Sigmoid colon (tissue), 7 donors: ENCODE data around the gene BGN. TPM values are rescaled to one million over a fixed set of nuclear protein-coding genes. Genes with fewer than 3 reads are reported as not detected.

Source experiments
- DNase-seq: peaks from one replicate; pipeline ENCODE4 v3.0.0-alpha.2; 2019
- H3K27ac ChIP-seq, 4 donors: fragments of 200-600 bp; sonication (generic); one replicate each; pipeline ENCODE4 v1.5.1; 2016 to 2019; ENCODE audit warnings: mild to moderate bottlenecking in 1 of 4
- H3K27me3 ChIP-seq, 3 donors: fragments of 200-600 bp; sonication (generic); one replicate each; pipeline ENCODE4 v1.5.1; 2019; ENCODE audit warnings: mild to moderate bottlenecking in 1 of 3
- H3K36me3 ChIP-seq, 4 donors: fragments of 200-600 bp; sonication (generic); one replicate each; pipeline ENCODE4 v1.5.1; 2016 to 2019
- H3K4me1 ChIP-seq, 4 donors: fragments of 200-600 bp; sonication (generic); one replicate each; pipeline ENCODE4 v1.5.1; 2017 to 2019
- H3K4me3 ChIP-seq, 4 donors: fragments of 200-600 bp; sonication (generic); one replicate each; pipeline ENCODE4 v1.5.1; 2017 to 2019; ENCODE audit warnings: mild to moderate bottlenecking in 2 of 4, moderate library complexity in 1 of 4
- H3K9me3 ChIP-seq, 4 donors: fragments of 200-600 bp in 3 of 4; sonication (generic) in 3 of 4; one replicate each; pipeline versions ENCODE4 v1.5.1 to v1.6.1; 2013 to 2019
- EP300 ChIP-seq, 4 donors: sonication (generic); formaldehyde crosslinking; IDR thresholded peaks; one replicate each; pipeline ENCODE4 v1.6.1; 2017; ENCODE audit warnings: antibody characterized with exemption in 4 of 4
- POLR2A ChIP-seq, 2 donors: fragments of 450-650 bp; IDR thresholded peaks; one replicate each; pipeline ENCODE4 v1.6.1; 2016; ENCODE audit warnings: antibody characterized with exemption in 2 of 2, mild to moderate bottlenecking in 2 of 2, moderate library complexity in 2 of 2
- POLR2AphosphoS5 ChIP-seq, 4 donors: sonication (generic); formaldehyde crosslinking; IDR thresholded peaks; one replicate each; pipeline ENCODE4 v1.6.1; 2017; ENCODE audit warnings: antibody characterized with exemption in 4 of 4
- WGBS, 2 donors: extraction: QIAGEN DNeasy Blood & Tissue Kit; methylation state at CpG; one replicate each; pipeline ENCODE4 v1.1.7; 2013; 5-methylcytosine and 5-hydroxymethylcytosine counted together
- intact Hi-C: fragments of 100-400 bp; cut with DNase I; formaldehyde crosslinking; loops from one replicate; pipeline ENCODE4 v1.15.1; 2023
- polyA plus RNA-seq, 3 donors: library from polyadenylated mRNA; stranded (reverse); fragments of 200-250 nt; gene quantifications; one replicate each; pipeline ENCODE4 v1.2.3, GENCODE V29; 2013
- total RNA-seq, 4 donors: library from RNA; depleted of rRNA; stranded (reverse); fragments of >200 nt; gene quantifications; one replicate each; pipeline ENCODE4 v1.1.0, GENCODE V29; 2016
- TF ChIP-seq, protein P1 (sequence below), 4 experiments: fragments of 450-650 bp in 3 of 4; fragments of 200-600 bp in 1 of 4; IDR thresholded peaks; one replicate each; pipeline ENCODE4 v1.5.1; 2016 to 2019; ENCODE audit warnings: antibody characterized with exemption in 4 of 4, mild to moderate bottlenecking in 3 of 4, moderate library complexity in 2 of 4
- donor health status: healthy with polysubstance abuse.
- donor health status: Bipolar disorder and iron deficiency.
- donor health status: healthy.

Gene BGN
- total and polyA plus RNA-seq, 7 donors: 1.8 to 181 (median 9.0) TPM

DNA sequence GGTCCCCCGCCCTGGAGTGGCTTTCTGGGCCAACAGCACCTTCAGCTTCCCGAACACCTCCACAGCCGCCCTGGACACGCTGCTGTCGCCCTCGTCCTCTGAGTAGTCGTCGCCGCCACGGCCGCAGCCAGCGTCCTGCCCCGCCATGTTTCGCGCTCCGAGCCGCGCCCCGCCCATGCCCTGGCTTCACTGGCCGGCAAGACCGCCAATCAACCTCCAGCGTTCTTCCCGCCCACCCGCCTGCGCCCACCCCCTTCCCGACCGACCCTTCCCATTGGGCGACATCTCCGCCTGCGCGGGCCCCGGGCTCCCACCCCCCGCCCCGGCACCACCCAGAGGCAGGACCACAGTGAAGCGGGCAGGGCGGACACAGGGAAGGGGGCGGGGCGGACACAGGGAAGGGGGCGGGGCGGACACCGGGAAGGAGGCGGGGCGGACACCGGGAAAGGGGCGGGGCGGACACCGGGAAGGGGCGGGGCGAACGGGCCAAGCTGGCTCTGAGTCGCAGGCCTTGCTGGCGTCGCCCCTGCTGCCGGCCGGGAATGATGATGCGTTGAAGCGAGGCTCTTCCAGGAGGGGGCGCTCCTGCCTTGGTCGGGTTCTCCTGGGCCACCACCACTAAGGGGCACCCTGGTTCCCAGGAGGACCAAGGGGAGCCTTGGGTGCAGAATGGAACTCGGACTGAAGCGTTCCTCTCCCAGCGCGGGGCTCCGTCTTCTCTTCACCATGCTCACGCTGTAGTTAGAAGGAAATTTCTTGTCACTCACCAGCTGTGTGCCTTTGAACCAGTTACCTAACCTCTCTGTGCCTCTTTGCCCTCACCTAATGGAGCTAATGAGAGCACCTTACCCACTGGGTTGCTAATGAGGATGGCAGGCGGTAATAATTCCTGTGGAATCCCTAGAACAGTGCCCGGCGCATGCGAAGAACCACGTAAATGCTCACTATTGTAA is 24.1 kb upstream of the BGN start, which contains the start of gene HAUS7:
Gene HAUS7 (minus strand): TSS at position 166 of the 953 bp plus-strand sequence. CDS start 19 bp downstream, at position 147.
- H3K36me3 ChIP-seq: no peaks in the 10 kb centered on the region
- DNase-seq: peak; percentile 94
- peaks cover 0 to 19% (median 11%) of the 10 kb centered on the region in 4 donors for H3K4me1 ChIP-seq
- no peaks in the 10 kb centered on the region for H3K9me3 ChIP-seq
- peaks cover 0 to 2% (median 0%) of the 10 kb centered on the region in 3 donors for H3K27me3 ChIP-seq
- TF ChIP-seq EP300 (IDR thresholded peaks at IDR 0.05) (no peak), POLR2AphosphoS5 (IDR thresholded peaks at IDR 0.05) (peak; percentile 6 to 72 (median 55)), POLR2A (IDR thresholded peaks at IDR 0.05) (no peak)
- TF ChIP-seq, protein P1, sequence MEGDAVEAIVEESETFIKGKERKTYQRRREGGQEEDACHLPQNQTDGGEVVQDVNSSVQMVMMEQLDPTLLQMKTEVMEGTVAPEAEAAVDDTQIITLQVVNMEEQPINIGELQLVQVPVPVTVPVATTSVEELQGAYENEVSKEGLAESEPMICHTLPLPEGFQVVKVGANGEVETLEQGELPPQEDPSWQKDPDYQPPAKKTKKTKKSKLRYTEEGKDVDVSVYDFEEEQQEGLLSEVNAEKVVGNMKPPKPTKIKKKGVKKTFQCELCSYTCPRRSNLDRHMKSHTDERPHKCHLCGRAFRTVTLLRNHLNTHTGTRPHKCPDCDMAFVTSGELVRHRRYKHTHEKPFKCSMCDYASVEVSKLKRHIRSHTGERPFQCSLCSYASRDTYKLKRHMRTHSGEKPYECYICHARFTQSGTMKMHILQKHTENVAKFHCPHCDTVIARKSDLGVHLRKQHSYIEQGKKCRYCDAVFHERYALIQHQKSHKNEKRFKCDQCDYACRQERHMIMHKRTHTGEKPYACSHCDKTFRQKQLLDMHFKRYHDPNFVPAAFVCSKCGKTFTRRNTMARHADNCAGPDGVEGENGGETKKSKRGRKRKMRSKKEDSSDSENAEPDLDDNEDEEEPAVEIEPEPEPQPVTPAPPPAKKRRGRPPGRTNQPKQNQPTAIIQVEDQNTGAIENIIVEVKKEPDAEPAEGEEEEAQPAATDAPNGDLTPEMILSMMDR (IDR thresholded peaks at IDR 0.05): peak; percentile 29 to 52 (median 44)
- 8 to 9% methylated on average over 70 of the region's 70 CpGs for WGBS, 2 donors
- H3K4me3 ChIP-seq: peak within 1 kb of the TSS; percentile 41 to 70 (median 62)
- H3K27ac ChIP-seq: peak within 1 kb of the TSS; percentile 70 to 86 (median 72)
- intact Hi-C loops: loop anchor here (1.0 to 10.0 kb wide), 3 partner anchors 37 to 528 kb away; partner anchors contain the start of gene ZNF275

DNA sequence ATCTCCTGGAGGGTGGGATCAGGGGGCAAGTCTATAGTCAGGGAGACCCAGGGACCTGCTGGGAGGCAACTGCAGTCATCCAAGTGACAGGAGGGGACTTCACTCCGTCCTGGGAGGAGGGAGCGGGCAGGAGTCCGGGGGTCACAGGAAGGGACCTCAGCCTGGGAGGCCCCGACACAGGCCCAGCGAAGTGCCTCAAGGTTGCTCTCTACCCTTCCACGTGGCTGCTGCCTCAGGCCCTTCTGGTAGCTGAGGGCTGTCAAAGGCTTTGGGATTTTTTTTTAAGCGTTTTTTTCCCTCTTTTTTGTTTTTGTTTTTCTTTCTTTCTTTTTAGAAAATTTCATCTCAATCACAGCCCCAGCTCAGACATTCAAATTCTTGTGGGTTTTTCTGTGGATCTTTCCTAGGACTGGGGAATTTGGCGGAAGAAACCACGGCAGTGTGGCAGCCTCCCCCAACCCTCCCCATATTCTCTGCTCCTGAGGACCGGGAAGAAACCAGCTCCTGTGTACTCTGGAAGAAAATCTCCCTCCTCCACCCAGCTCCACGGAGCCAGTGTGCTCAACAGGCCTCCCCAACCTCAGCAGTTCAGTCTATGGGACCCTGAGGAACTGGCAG is 23.0 kb upstream of the BGN start:
- Histone ChIP-seq H3K4me3 (no peak overlapping the region), H3K4me1 (peaks cover 0 to 19% (median 11%) of the 10 kb centered on the region in 4 donors), H3K27ac (peak overlapping the region in 2 of 4 donors; percentile 70 to 86), H3K9me3 (no peaks in the 10 kb centered on the region), H3K27me3 (peaks cover 0 to 2% (median 0%) of the 10 kb centered on the region in 3 donors), H3K36me3 (no peaks in the 10 kb centered on the region)
- no peak for TF ChIP-seq POLR2A (IDR thresholded peaks at IDR 0.05)
- no peak for TF ChIP-seq EP300 (IDR thresholded peaks at IDR 0.05)
- no peak for TF ChIP-seq POLR2AphosphoS5 (IDR thresholded peaks at IDR 0.05)
- TF ChIP-seq, protein P1 (IDR thresholded peaks at IDR 0.05): no peak
- intact Hi-C loops: loop anchor here (1.0 to 10.0 kb wide), 3 partner anchors 36 to 529 kb away; partner anchors contain the start of gene ZNF275
- 66 to 84% methylated on average over 11 of the region's 11 CpGs for WGBS, 2 donors
- DNase-seq: no peak

DNA sequence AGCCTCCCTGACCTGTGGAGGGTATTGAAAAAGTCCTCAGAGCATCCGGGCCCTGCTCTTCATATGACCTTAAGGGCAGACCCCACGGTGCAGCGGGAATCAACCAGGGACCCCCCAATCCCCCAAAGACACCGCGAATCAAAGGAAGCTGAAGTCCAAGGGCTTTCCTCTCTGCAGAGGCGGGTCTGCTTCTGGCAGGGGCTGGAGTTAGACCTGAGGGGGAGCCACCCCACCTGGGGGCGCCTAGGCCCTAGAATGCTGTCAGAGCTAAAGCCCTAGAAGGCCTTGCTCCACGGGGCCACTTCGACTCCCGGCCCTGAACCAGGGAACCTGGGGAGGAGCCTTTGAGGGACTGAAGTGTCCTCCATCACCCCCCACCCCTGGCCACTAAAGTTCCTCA is 21.7 kb upstream of the BGN start:
- WGBS, 2 donors: 95 to 97% methylated on average over 10 of the region's 10 CpGs
- H3K9me3 ChIP-seq: no peaks in the 10 kb centered on the region
- H3K27ac ChIP-seq: no peak overlapping the region
- H3K36me3 ChIP-seq: no peaks in the 10 kb centered on the region
- peaks cover 0 to 19% (median 11%) of the 10 kb centered on the region in 4 donors for H3K4me1 ChIP-seq
- no peak for DNase-seq
- H3K4me3 ChIP-seq: no peak overlapping the region
- H3K27me3 ChIP-seq: peaks cover 0 to 2% (median 0%) of the 10 kb centered on the region in 3 donors
- TF ChIP-seq, protein P1 (IDR thresholded peaks at IDR 0.05): no peak
- no peak for TF ChIP-seq EP300 (IDR thresholded peaks at IDR 0.05)
- TF ChIP-seq POLR2AphosphoS5 (IDR thresholded peaks at IDR 0.05): no peak
- TF ChIP-seq POLR2A (IDR thresholded peaks at IDR 0.05): no peak
- intact Hi-C loops: loop anchor here (5.0 to 10.0 kb wide), 2 partner anchors 138 to 531 kb away; partner anchors contain the start of gene ZNF275

DNA sequence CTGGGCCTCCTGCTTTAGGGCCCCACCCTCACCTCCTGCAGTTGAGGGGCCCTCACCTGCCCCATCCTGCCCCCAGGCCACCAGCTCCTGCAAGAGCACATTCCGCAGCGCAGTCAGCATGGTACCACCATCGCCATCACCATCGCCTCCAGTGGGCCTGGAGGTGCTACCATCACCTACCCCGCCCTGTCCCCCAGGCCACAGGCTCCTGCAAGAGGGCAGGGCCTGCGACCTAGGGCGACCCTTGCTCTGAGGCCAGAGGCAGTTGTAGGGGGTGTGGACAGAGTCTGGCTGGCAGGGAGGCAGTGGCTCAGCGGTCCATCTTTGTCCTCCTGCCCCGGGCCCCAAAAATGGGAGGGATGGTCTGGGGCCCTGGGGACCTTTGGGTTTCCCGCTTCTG is 20.5 kb upstream of the BGN start:
- WGBS, 2 donors: 69 to 78% methylated on average over 10 of the region's 10 CpGs
- no peaks in the 10 kb centered on the region for H3K36me3 ChIP-seq
- no peaks in the 10 kb centered on the region for H3K9me3 ChIP-seq
- TF ChIP-seq POLR2AphosphoS5 (IDR thresholded peaks at IDR 0.05) (no peak), POLR2A (IDR thresholded peaks at IDR 0.05) (no peak), EP300 (IDR thresholded peaks at IDR 0.05) (no peak)
- TF ChIP-seq, protein P1 (IDR thresholded peaks at IDR 0.05): no peak
- intact Hi-C loops: loop anchor here (5.0 to 10.0 kb wide), 2 partner anchors 139 to 532 kb away; partner anchors contain the start of gene ZNF275
- H3K4me3 ChIP-seq: peak overlapping the region in 2 of 4 donors; percentile 27 to 39
- peaks cover 0 to 2% (median 0%) of the 10 kb centered on the region in 3 donors for H3K27me3 ChIP-seq
- no peak overlapping the region for H3K27ac ChIP-seq
- peaks cover 0 to 12% (median 7%) of the 10 kb centered on the region in 4 donors for H3K4me1 ChIP-seq
- DNase-seq: no peak
